K562 (cell line): ENCODE data around the gene NMBR. TPM values are rescaled to one million over a fixed set of nuclear protein-coding genes. Genes with fewer than 3 reads are reported as not detected.
A peak's percentile ranks its signal among the peaks of the same experiment; 100 is the strongest.

Source experiments
- EZH2 ChIP-seq: IDR thresholded peaks from 2 replicates; pipeline ENCODE4 v1.6.1; 2012; ENCODE audit warnings: low read depth, mild to moderate bottlenecking, inconsistent platforms, low read length, borderline replicate concordance
- HDAC2 ChIP-seq: fragments of 450-650 bp; IDR thresholded peaks from 2 replicates; pipeline ENCODE4 v1.6.1; 2016; ENCODE audit warnings: mild to moderate bottlenecking
- NFE2L1 ChIP-seq: fragments of 450-650 bp; IDR thresholded peaks from 2 replicates; pipeline ENCODE4 v1.6.1; 2016; ENCODE audit warnings: missing genetic modification characterization, low read depth, mild to moderate bottlenecking, missing compliant biosample characterization, moderate library complexity, borderline replicate concordance
- RBM15 ChIP-seq: fragments of 200-400 bp; formaldehyde crosslinking; IDR thresholded peaks from 2 replicates; pipeline ENCODE4 v1.6.1; 2018; ENCODE audit warnings: mild to moderate bottlenecking, low read length, moderate library complexity; ENCODE audit not compliant: insufficient read depth
- ZC3H11A ChIP-seq: IDR thresholded peaks from 2 replicates; pipeline ENCODE4 v1.6.1; 2012; ENCODE audit warnings: low read depth, low read length, improper control_type of control experiment
- ZNF197 ChIP-seq: fragments of 200-800 bp; sonication (Bioruptor generic); IDR thresholded peaks from 2 replicates; pipeline ENCODE4 v1.6.1; 2016; ENCODE audit warnings: low read depth, missing genetic modification characterization, missing compliant biosample characterization
- ZNF311 ChIP-seq: fragments of 250-450 bp; sonication (Bioruptor Pico); IDR thresholded peaks from 2 replicates; pipeline ENCODE4 v1.4.0; 2020; ENCODE audit warnings: mild to moderate bottlenecking, moderate library complexity
- ZNF316 ChIP-seq: fragments of 450-650 bp; IDR thresholded peaks from 2 replicates; pipeline ENCODE4 v1.6.1; 2016
- ZNF444 ChIP-seq: fragments of 250-450 bp; sonication (Bioruptor Pico); IDR thresholded peaks from 2 replicates; pipeline ENCODE4 v1.4.0; 2020; ENCODE audit warnings: mild to moderate bottlenecking, moderate library complexity
- ZNF551 ChIP-seq: fragments of 250-450 bp; sonication (Bioruptor Pico); IDR thresholded peaks from 2 replicates; pipeline ENCODE4 v1.5.0; 2021; ENCODE audit warnings: mild to moderate bottlenecking, moderate library complexity
- ZNF699 ChIP-seq: fragments of 250-450 bp; sonication (Bioruptor Pico); IDR thresholded peaks from 2 replicates; pipeline ENCODE4 v1.8.0; 2021; ENCODE audit warnings: mild to moderate bottlenecking, moderate library complexity; ENCODE audit not compliant: insufficient replicate concordance
- ZNF766 ChIP-seq: fragments of 200-800 bp; sonication (Bioruptor generic); conservative IDR thresholded peaks from 2 replicates; pipeline ENCODE4 v1.6.1; 2016; ENCODE audit warnings: missing genetic modification characterization, missing compliant biosample characterization
- ZNF77 ChIP-seq: fragments of 250-450 bp; sonication (Bioruptor Pico); IDR thresholded peaks from 2 replicates; pipeline ENCODE4 v1.5.0; 2020
- ZZZ3 ChIP-seq: fragments of 450-650 bp; IDR thresholded peaks from 2 replicates; pipeline ENCODE4 v1.6.1; 2016; ENCODE audit warnings: antibody characterized with exemption, mild to moderate bottlenecking, moderate library complexity
- polyA plus RNA-seq, 8 experiments: library from polyadenylated mRNA; depleted of rRNA in 4 of 8; stranded (reverse) in 5 of 8; unstranded in 3 of 8; fragments of >200 nt; fragmentation: Nextera tagmentation in 2 of 8; fragmentation: Illumina TruSeq in 1 of 8; extraction: Ambion mirVana in 2 of 8; extraction: Trizol in 1 of 8; gene quantifications; 2 replicates each; pipeline versions ENCODE4 v1.2.1 to v1.2.3, GENCODE V29; 2011 to 2014; ENCODE audit warnings: inconsistent platforms in 1 of 8, missing spikeins in 1 of 8
- total RNA-seq, 7 experiments: library from RNA; depleted of rRNA in 6 of 7; stranded (reverse); fragments of >200 nt in 6 of 7; fragmentation: Illumina TruSeq in 2 of 7; extraction: Trizol in 2 of 7; gene quantifications; 2 replicates each; pipeline versions ENCODE4 v1.2.1 to v1.2.3, GENCODE V29; 2011 to 2021; ENCODE audit warnings: low replicate concordance in 1 of 7
- TF ChIP-seq, protein P1 (sequence below): fragments of 250-450 bp; sonication (Bioruptor Pico); IDR thresholded peaks from 2 replicates; pipeline ENCODE4 v1.9.0; 2021; ENCODE audit warnings: mild to moderate bottlenecking
- TF ChIP-seq, protein P2 (sequence below): fragments of 250-450 bp; sonication (Bioruptor Pico); IDR thresholded peaks from 2 replicates; pipeline ENCODE4 v1.5.0; 2020; ENCODE audit warnings: mild to moderate bottlenecking
- TF ChIP-seq, protein P3 (sequence below): fragments of 450-650 bp; formaldehyde crosslinking; conservative IDR thresholded peaks from 2 replicates; pipeline ENCODE4 v1.4.0; 2022; ENCODE audit warnings: mild to moderate bottlenecking, missing genetic modification characterization
- TF ChIP-seq, protein P4 (sequence below): fragments of 250-450 bp; sonication (Bioruptor Pico); IDR thresholded peaks from 2 replicates; pipeline ENCODE4 v1.9.0; 2021; ENCODE audit warnings: mild to moderate bottlenecking, inconsistent platforms
- TF ChIP-seq, protein P5 (sequence below), 3 experiments: IDR thresholded peaks in 2 of 3; conservative IDR thresholded peaks in 1 of 3; 2 replicates each; pipeline ENCODE4 v1.5.1; 2011 to 2012; ENCODE audit warnings: low read length in 3 of 3, mild to moderate bottlenecking in 3 of 3, control low read depth in 2 of 3, improper control_type of control experiment in 1 of 3, inconsistent platforms in 1 of 3, low read depth in 1 of 3, mixed read lengths in 1 of 3, moderate library complexity in 1 of 3; ENCODE audit not compliant: insufficient read depth in 2 of 3

Gene NMBR
- total and polyA plus RNA-seq, 9 of the 15 experiments (the other 6 are each of a cell fraction or from before 2014, with no cell fraction given), result not detected

DNA sequence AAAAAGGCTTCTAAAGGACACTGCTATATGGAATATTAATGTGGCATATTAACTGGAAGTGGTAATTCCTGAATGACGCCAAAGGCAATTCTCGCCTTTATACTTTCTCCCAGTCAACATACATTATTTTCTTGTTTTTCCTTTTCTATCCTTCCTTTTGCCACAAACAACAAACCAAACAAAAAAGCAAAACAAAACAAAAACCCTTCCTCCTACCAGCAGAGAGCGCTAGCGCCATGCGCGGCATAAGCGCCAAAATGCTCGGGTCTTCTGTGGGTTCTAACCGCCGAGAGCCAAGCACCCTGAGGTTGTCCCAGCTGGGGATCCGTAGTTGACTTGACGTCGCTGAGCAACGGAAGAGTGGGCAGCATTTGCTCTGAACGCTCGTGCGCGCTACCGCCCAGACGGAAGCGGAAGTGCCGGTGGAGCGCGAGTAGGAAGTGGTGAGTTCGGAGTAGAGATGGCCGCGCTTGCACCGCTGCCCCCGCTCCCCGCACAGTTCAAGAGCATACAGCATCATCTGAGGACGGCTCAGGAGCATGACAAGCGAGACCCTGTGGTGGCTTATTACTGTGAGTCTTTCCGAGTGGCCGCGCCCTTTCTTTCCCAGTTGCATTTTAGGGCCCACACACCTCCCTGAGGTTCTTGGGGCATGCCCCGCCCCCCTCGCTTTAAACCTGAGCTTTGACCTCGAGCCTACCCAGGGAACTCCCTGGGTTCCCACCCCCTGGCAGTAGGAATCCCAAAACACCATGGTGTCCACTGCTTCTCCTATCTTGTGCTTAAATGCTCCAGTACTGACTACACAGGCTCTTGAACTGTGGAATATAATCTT lies at the start of gene NMBR, which contains the start of gene VTA1 (continued):
- TF ChIP-seq ZZZ3, result peak; percentile 62; the same call in 1 of the 2 replicates
- peak; percentile 97 for TF ChIP-seq HDAC2
- TF ChIP-seq ZNF316, result 0 out of 2 replicates have a peak, but pooled peaks have one; percentile 1
- TF ChIP-seq, protein P1, sequence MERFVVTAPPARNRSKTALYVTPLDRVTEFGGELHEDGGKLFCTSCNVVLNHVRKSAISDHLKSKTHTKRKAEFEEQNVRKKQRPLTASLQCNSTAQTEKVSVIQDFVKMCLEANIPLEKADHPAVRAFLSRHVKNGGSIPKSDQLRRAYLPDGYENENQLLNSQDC, result no peak
- TF ChIP-seq, protein P2, sequence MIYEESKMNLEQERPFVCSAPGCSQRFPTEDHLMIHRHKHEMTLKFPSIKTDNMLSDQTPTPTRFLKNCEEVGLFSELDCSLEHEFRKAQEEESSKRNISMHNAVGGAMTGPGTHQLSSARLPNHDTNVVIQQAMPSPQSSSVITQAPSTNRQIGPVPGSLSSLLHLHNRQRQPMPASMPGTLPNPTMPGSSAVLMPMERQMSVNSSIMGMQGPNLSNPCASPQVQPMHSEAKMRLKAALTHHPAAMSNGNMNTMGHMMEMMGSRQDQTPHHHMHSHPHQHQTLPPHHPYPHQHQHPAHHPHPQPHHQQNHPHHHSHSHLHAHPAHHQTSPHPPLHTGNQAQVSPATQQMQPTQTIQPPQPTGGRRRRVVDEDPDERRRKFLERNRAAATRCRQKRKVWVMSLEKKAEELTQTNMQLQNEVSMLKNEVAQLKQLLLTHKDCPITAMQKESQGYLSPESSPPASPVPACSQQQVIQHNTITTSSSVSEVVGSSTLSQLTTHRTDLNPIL (CRISPR knock-in tag), result no peak
- TF ChIP-seq, protein P3, sequence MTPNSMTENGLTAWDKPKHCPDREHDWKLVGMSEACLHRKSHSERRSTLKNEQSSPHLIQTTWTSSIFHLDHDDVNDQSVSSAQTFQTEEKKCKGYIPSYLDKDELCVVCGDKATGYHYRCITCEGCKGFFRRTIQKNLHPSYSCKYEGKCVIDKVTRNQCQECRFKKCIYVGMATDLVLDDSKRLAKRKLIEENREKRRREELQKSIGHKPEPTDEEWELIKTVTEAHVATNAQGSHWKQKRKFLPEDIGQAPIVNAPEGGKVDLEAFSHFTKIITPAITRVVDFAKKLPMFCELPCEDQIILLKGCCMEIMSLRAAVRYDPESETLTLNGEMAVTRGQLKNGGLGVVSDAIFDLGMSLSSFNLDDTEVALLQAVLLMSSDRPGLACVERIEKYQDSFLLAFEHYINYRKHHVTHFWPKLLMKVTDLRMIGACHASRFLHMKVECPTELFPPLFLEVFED, result no peak
- TF ChIP-seq ZNF77 (CRISPR knock-in tag), result no peak
- no peak for TF ChIP-seq ZNF197 (CRISPR knock-in tag)
- no peak for TF ChIP-seq ZNF551
- TF ChIP-seq, protein P4, sequence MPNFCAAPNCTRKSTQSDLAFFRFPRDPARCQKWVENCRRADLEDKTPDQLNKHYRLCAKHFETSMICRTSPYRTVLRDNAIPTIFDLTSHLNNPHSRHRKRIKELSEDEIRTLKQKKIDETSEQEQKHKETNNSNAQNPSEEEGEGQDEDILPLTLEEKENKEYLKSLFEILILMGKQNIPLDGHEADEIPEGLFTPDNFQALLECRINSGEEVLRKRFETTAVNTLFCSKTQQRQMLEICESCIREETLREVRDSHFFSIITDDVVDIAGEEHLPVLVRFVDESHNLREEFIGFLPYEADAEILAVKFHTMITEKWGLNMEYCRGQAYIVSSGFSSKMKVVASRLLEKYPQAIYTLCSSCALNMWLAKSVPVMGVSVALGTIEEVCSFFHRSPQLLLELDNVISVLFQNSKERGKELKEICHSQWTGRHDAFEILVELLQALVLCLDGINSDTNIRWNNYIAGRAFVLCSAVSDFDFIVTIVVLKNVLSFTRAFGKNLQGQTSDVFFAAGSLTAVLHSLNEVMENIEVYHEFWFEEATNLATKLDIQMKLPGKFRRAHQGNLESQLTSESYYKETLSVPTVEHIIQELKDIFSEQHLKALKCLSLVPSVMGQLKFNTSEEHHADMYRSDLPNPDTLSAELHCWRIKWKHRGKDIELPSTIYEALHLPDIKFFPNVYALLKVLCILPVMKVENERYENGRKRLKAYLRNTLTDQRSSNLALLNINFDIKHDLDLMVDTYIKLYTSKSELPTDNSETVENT, result no peak
- TF ChIP-seq NFE2L1 (tag), result no peak
- TF ChIP-seq ZNF444 (CRISPR knock-in tag), result no peak
- no peak for TF ChIP-seq ZNF766 (CRISPR knock-in tag)
- TF ChIP-seq ZNF699, result no peak
- no peak for TF ChIP-seq ZNF311
- TF ChIP-seq RBM15, result no peak
- TF ChIP-seq ZC3H11A, result no peak
- TF ChIP-seq, protein P5, sequence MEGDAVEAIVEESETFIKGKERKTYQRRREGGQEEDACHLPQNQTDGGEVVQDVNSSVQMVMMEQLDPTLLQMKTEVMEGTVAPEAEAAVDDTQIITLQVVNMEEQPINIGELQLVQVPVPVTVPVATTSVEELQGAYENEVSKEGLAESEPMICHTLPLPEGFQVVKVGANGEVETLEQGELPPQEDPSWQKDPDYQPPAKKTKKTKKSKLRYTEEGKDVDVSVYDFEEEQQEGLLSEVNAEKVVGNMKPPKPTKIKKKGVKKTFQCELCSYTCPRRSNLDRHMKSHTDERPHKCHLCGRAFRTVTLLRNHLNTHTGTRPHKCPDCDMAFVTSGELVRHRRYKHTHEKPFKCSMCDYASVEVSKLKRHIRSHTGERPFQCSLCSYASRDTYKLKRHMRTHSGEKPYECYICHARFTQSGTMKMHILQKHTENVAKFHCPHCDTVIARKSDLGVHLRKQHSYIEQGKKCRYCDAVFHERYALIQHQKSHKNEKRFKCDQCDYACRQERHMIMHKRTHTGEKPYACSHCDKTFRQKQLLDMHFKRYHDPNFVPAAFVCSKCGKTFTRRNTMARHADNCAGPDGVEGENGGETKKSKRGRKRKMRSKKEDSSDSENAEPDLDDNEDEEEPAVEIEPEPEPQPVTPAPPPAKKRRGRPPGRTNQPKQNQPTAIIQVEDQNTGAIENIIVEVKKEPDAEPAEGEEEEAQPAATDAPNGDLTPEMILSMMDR (IDR thresholded peaks at IDR 0.05 in 2 of 3, conservative IDR thresholded peaks at IDR 0.05 in 1 of 3; ENCODE audit: insufficient read depth in 2 of 3, low read depth in 1 of 3, low read length in 3 of 3), result peak; percentile 90 to 97 (median 96)
- TF ChIP-seq EZH2, result no peak
